ENCODE data around the gene SH3PXD2B. TPM values are rescaled to one million over a fixed set of nuclear protein-coding genes. Genes with fewer than 3 reads are reported as not detected.

Gene SH3PXD2B
- total and polyA plus RNA-seq, 2 of the 13 experiments (the other 11 are each of a cell fraction or from before 2014, with no cell fraction given) = 3.4 to 4.6 TPM

- TF ChIP-seq, protein P1, sequence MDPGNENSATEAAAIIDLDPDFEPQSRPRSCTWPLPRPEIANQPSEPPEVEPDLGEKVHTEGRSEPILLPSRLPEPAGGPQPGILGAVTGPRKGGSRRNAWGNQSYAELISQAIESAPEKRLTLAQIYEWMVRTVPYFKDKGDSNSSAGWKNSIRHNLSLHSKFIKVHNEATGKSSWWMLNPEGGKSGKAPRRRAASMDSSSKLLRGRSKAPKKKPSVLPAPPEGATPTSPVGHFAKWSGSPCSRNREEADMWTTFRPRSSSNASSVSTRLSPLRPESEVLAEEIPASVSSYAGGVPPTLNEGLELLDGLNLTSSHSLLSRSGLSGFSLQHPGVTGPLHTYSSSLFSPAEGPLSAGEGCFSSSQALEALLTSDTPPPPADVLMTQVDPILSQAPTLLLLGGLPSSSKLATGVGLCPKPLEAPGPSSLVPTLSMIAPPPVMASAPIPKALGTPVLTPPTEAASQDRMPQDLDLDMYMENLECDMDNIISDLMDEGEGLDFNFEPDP (CRISPR knock-in tag; conservative IDR thresholded peaks at IDR 0.05) = no peak
These were observed 5.3 kb downstream of the SH3PXD2B start (continued) for GRCh38 chr5:172448999-172449398.

GRCh38 chr5:172447646-172448365 is 6.5 kb downstream of the SH3PXD2B start:
- H3K27me3 ChIP-seq (ENCODE audit: control insufficient read depth in 1 of 2, insufficient read depth in 2 of 2, low read length in 2 of 2) = no peaks in the 10 kb centered on the region
- POLR2A ChIA-PET = no interaction called here
- no peak overlapping the region for H3K27ac ChIP-seq (ENCODE audit: extremely low read length, insufficient read depth, low read length)
- DNase-seq (ENCODE audit: low spot score) = no peak
- H3K9ac ChIP-seq (ENCODE audit: insufficient read depth, low read depth, low read length) = no peak overlapping the region
- peaks cover 17% of the 10 kb centered on the region for H3K4me1 ChIP-seq (ENCODE audit: insufficient read depth, low read length)
- FAIRE-seq = no peak
- no peak overlapping the region for H3K4me3 ChIP-seq (replicated peaks in 1 of 3; ENCODE audit: insufficient read depth in 1 of 3, low read depth in 2 of 3, low read length in 3 of 3)
- intact Hi-C loops (cut with micrococcal nuclease; ENCODE audit: unreplicated experiment) (no loop called here), in situ Hi-C loops (cut with HindIII; ENCODE audit: extremely low pct_ligation_motif_present, low pct_unique_long_range_greater_than_20kb) (no loop called here)
- no peak overlapping the region for H3K4me2 ChIP-seq (ENCODE audit: low read depth, low read length)
- H2AFZ ChIP-seq (ENCODE audit: low read length) = no peak overlapping the region
- no peaks in the 10 kb centered on the region for H3K36me3 ChIP-seq (replicated peaks in 1 of 2; ENCODE audit: control insufficient read depth in 1 of 2, insufficient read depth in 2 of 2, low read length in 2 of 2)
- peaks cover 2% of the 10 kb centered on the region for H3K79me2 ChIP-seq (ENCODE audit: insufficient read depth, low read length)
- ATAC-seq = no peak
- WGBS (ENCODE audit: low lambda C conversion rate) = 95% methylated on average over 8 of the region's 8 CpGs
- no TSS peak for BruUV-seq (replicated peaks)
- H4K20me1 ChIP-seq (ENCODE audit: insufficient read depth, low read length) = peaks cover 11% of the 10 kb centered on the region
- H3K9me3 ChIP-seq (ENCODE audit: low read length) = no peaks in the 10 kb centered on the region
- CTCF ChIA-PET (ENCODE audit: low intra/inter-chr PET ratio, low total read pairs) = no interaction called here
- TF ChIP-seq HDAC2 (CRISPR knock-in tag; IDR thresholded peaks at IDR 0.05) = no peak
- TF ChIP-seq, protein P2, sequence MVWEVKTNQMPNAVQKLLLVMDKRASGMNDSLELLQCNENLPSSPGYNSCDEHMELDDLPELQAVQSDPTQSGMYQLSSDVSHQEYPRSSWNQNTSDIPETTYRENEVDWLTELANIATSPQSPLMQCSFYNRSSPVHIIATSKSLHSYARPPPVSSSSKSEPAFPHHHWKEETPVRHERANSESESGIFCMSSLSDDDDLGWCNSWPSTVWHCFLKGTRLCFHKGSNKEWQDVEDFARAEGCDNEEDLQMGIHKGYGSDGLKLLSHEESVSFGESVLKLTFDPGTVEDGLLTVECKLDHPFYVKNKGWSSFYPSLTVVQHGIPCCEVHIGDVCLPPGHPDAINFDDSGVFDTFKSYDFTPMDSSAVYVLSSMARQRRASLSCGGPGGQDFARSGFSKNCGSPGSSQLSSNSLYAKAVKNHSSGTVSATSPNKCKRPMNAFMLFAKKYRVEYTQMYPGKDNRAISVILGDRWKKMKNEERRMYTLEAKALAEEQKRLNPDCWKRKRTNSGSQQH (CRISPR knock-in tag; IDR thresholded peaks at IDR 0.05; ENCODE audit: low read depth) = no peak
- TF ChIP-seq DR1 (CRISPR knock-in tag; IDR thresholded peaks at IDR 0.05) = no peak
- TF ChIP-seq, protein P3, sequence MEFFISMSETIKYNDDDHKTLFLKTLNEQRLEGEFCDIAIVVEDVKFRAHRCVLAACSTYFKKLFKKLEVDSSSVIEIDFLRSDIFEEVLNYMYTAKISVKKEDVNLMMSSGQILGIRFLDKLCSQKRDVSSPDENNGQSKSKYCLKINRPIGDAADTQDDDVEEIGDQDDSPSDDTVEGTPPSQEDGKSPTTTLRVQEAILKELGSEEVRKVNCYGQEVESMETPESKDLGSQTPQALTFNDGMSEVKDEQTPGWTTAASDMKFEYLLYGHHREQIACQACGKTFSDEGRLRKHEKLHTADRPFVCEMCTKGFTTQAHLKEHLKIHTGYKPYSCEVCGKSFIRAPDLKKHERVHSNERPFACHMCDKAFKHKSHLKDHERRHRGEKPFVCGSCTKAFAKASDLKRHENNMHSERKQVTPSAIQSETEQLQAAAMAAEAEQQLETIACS (CRISPR knock-in tag; IDR thresholded peaks at IDR 0.05) = no peak
- no peak for TF ChIP-seq ZNF503 (CRISPR knock-in tag; IDR thresholded peaks at IDR 0.05)
- no peak for TF ChIP-seq ZNF160 (CRISPR knock-in tag; IDR thresholded peaks at IDR 0.05)
- no peak for TF ChIP-seq TEAD2 (CRISPR knock-in tag; IDR thresholded peaks at IDR 0.05)
- TF ChIP-seq IKZF5 (CRISPR knock-in tag; IDR thresholded peaks at IDR 0.05) = no peak
- TF ChIP-seq ZNF317 (CRISPR knock-in tag; IDR thresholded peaks at IDR 0.05) = no peak
- no peak for TF ChIP-seq TAF1 (CRISPR knock-in tag; IDR thresholded peaks at IDR 0.05)
- no peak for TF ChIP-seq NFE2L1 (CRISPR knock-in tag; IDR thresholded peaks at IDR 0.05; ENCODE audit: borderline replicate concordance)
- no peak for TF ChIP-seq ZNF263 (CRISPR knock-in tag; IDR thresholded peaks at IDR 0.05)
- TF ChIP-seq ARID3A (IDR thresholded peaks at IDR 0.05; ENCODE audit: low read depth, low read length) = no peak
